HepG2 (cell line): ENCODE data around the gene RECQL5. TPM values are rescaled to one million over a fixed set of nuclear protein-coding genes. Genes with fewer than 3 reads are reported as not detected.

Source experiments
- ATAC-seq: fragments of 200-7000 bp; cut with Tn5 transposase; 3 replicates; pipeline ENCODE4 v1.9.1; 2020; ENCODE audit warnings: mild to moderate bottlenecking, moderate library complexity
- BruUV-seq: library from RNA; stranded (reverse); fragments of 400-500 nt; replicated peaks from 2 replicates; lab custom pipeline; 2021; lab: Mats Ljungman, UMichigan
- CTCF ChIA-PET: fragments of 300-600 bp; formaldehyde crosslinking; extraction: SDS; loops from one replicate; lab custom pipeline; 2021; ENCODE audit warnings: low total read pairs, inconsistent platforms, low intra/inter-chr PET ratio; lab: Yijun Ruan, JAX
- POLR2A ChIA-PET: fragments of 350-600 bp; sonication (Branson Sonifier 250); formaldehyde crosslinking; loops from one replicate; lab custom pipeline; 2020; ENCODE audit warnings: antibody characterized with exemption, inconsistent platforms; lab: Yijun Ruan, JAX
- DNase-seq: peaks from one replicate; pipeline ENCODE4 v3.0.0-alpha.2; 2015; ENCODE audit warnings: low spot score
- FAIRE-seq: peaks from 3 replicates; lab custom pipeline; 2011; peaks lifted over from hg19 to GRCh38; lab: Jason Lieb, UNC
- H2AFZ ChIP-seq: one replicate; pipeline ENCODE4 v1.6.1; 2011; ENCODE audit warnings: low read length, inconsistent platforms
- H3K27ac ChIP-seq: fragments of 300-600 bp; 3 replicates; pipeline ENCODE4 v1.8.0; 2011; ENCODE audit warnings: mixed run types, mild to moderate bottlenecking, mixed read lengths, low read length, inconsistent platforms; ENCODE audit not compliant: insufficient read depth; ENCODE audit errors: extremely low read length
- H3K27me3 ChIP-seq, 2 experiments: fragments of 200-600 bp in 1 of 2; 2 replicates in 1 of 2; 3 replicates in 1 of 2; pipeline versions ENCODE4 v1.6.0 to v1.8.0; 2011; ENCODE audit warnings: low read length in 2 of 2, mild to moderate bottlenecking in 2 of 2, moderate library complexity in 2 of 2, inconsistent platforms in 1 of 2; ENCODE audit not compliant: insufficient read depth in 2 of 2, control insufficient read depth in 1 of 2
- H3K36me3 ChIP-seq, 2 experiments: fragments of 200-600 bp in 1 of 2; replicated peaks in 1 of 2; 2 replicates in 1 of 2; 3 replicates in 1 of 2; pipeline versions ENCODE4 v1.5.1 to v1.8.0; 2011; ENCODE audit warnings: low read length in 2 of 2, inconsistent platforms in 1 of 2; ENCODE audit not compliant: insufficient read depth in 2 of 2, control insufficient read depth in 1 of 2
- H3K4me1 ChIP-seq: 2 replicates; pipeline ENCODE4 v1.5.1; 2012; ENCODE audit warnings: low read length, inconsistent platforms; ENCODE audit not compliant: insufficient read depth
- H3K4me2 ChIP-seq: 2 replicates; pipeline ENCODE4 v1.6.0; 2011; ENCODE audit warnings: low read depth, low read length, inconsistent platforms
- H3K4me3 ChIP-seq, 3 experiments: fragments of 200-600 bp in 1 of 3; sonication (generic), shearing (Covaris generic) in 1 of 3; replicated peaks in 1 of 3; 2 replicates each; pipeline ENCODE4 v1.5.1; 2011 to 2016; ENCODE audit warnings: low read length in 3 of 3, inconsistent platforms in 2 of 3, low read depth in 2 of 3, mild to moderate bottlenecking in 2 of 3, control low read depth in 1 of 3, mixed read lengths in 1 of 3; ENCODE audit not compliant: insufficient read depth in 1 of 3
- H3K79me2 ChIP-seq: one replicate; pipeline ENCODE4 v1.6.1; 2011; ENCODE audit warnings: low read length, inconsistent platforms; ENCODE audit not compliant: insufficient read depth
- H3K9ac ChIP-seq: 2 replicates; pipeline ENCODE4 v1.6.0; 2011; ENCODE audit warnings: mild to moderate bottlenecking, low read depth, low read length, inconsistent platforms; ENCODE audit not compliant: insufficient read depth
- H3K9me3 ChIP-seq: 2 replicates; pipeline ENCODE4 v1.5.1; 2012; ENCODE audit warnings: mild to moderate bottlenecking, low read length
- H4K20me1 ChIP-seq: 2 replicates; pipeline ENCODE4 v1.6.0; 2011; ENCODE audit warnings: inconsistent platforms, mild to moderate bottlenecking, low read length, moderate library complexity; ENCODE audit not compliant: insufficient read depth
- ATRX ChIP-seq: sonication (generic); formaldehyde crosslinking; IDR thresholded peaks from 2 replicates; pipeline ENCODE4 v1.4.0; 2020; ENCODE audit warnings: missing genetic modification reagents, borderline replicate concordance
- HDAC1 ChIP-seq: sonication (generic); formaldehyde crosslinking; IDR thresholded peaks from 2 replicates; pipeline ENCODE4 v1.5.1; 2020; ENCODE audit warnings: mild to moderate bottlenecking, missing genetic modification reagents
- KAT2B ChIP-seq: fragments of 150-350 bp; IDR thresholded peaks from 2 replicates; pipeline ENCODE4 v1.6.1; 2014; ENCODE audit warnings: low read depth, low read length, borderline replicate concordance
- LCORL ChIP-seq, 2 experiments: fragments of 450-650 bp in 1 of 2; sonication (generic) in 1 of 2; formaldehyde crosslinking in 1 of 2; IDR thresholded peaks; 2 replicates each; pipeline versions ENCODE4 v1.5.0 to v1.6.1; 2017 to 2020; ENCODE audit warnings: antibody characterized with exemption in 1 of 2, missing genetic modification reagents in 1 of 2
- TFDP2 ChIP-seq: sonication (generic); formaldehyde crosslinking; IDR thresholded peaks from 2 replicates; pipeline ENCODE4 v1.4.0; 2020; ENCODE audit warnings: missing genetic modification reagents
- ZNF232 ChIP-seq: sonication (generic); formaldehyde crosslinking; IDR thresholded peaks from 2 replicates; pipeline ENCODE4 v1.4.0; 2020; ENCODE audit warnings: missing genetic modification reagents, borderline replicate concordance
- ZNF501 ChIP-seq: sonication (generic); formaldehyde crosslinking; IDR thresholded peaks from 2 replicates; pipeline ENCODE4 v1.5.1; 2020; ENCODE audit warnings: mild to moderate bottlenecking, moderate library complexity, missing genetic modification reagents
- ZNF562 ChIP-seq: sonication (generic); formaldehyde crosslinking; IDR thresholded peaks from 2 replicates; pipeline ENCODE4 v1.8.0; 2022; ENCODE audit warnings: missing genetic modification reagents, borderline replicate concordance
- ZNF7 ChIP-seq: IDR thresholded peaks from 2 replicates; pipeline ENCODE4 v1.6.1; 2016; ENCODE audit warnings: missing biosample characterization, missing genetic modification reagents
- WGBS: methylation state at CpG from one replicate; pipeline ENCODE4 v1.1.6; 2017; ENCODE audit warnings: low lambda C conversion rate; 5-methylcytosine and 5-hydroxymethylcytosine counted together
- in situ Hi-C: cut with HindIII; loops from 2 replicates; pipeline ENCODE4 v1.10.0; 2017; ENCODE audit warnings: low pct_unique_long_range_greater_than_20kb; ENCODE audit not compliant: extremely low pct_ligation_motif_present
- intact Hi-C: fragments of 100-400 bp; cut with micrococcal nuclease; formaldehyde crosslinking; loops from one replicate; pipeline ENCODE4 v1.10.0; 2022; ENCODE audit not compliant: unreplicated experiment
- polyA plus RNA-seq, 8 experiments: library from polyadenylated mRNA; depleted of rRNA in 3 of 8; stranded (reverse) in 7 of 8; unstranded in 1 of 8; fragments of >200 nt; fragmentation: Illumina TruSeq in 4 of 8; extraction: Trizol in 4 of 8; gene quantifications; 2 replicates each; pipeline versions ENCODE4 v1.2.1 to v1.2.3, GENCODE V29; 2011 to 2016; ENCODE audit warnings: low read depth in 4 of 8, missing spikeins in 1 of 8, mixed read lengths in 1 of 8; ENCODE audit not compliant: insufficient read depth in 1 of 8
- total RNA-seq, 5 experiments: library from RNA; depleted of rRNA; stranded (reverse); fragments of >200 nt; fragmentation: Illumina TruSeq; extraction: Trizol; gene quantifications; 2 replicates each; pipeline ENCODE4 v1.2.3, GENCODE V29; 2016; ENCODE audit warnings: low read depth in 1 of 5
- TF ChIP-seq, protein P1 (sequence below): sonication (generic); formaldehyde crosslinking; IDR thresholded peaks from 2 replicates; pipeline ENCODE4 v1.4.0; 2020; ENCODE audit warnings: missing genetic modification reagents, low read depth, mild to moderate bottlenecking, borderline replicate concordance
- TF ChIP-seq, protein P2 (sequence below): sonication (generic); formaldehyde crosslinking; IDR thresholded peaks from 2 replicates; pipeline ENCODE4 v1.5.0; 2020; ENCODE audit warnings: missing genetic modification reagents
- TF ChIP-seq, protein P3 (sequence below): sonication (generic); formaldehyde crosslinking; IDR thresholded peaks from 2 replicates; pipeline ENCODE4 v1.4.0; 2020; ENCODE audit warnings: mild to moderate bottlenecking, missing genetic modification reagents

The RECQL5 gene
- total and polyA plus RNA-seq, 2 of the 13 experiments (the other 11 are each of a cell fraction or from before 2014, with no cell fraction given) = 27.7 to 32.0 TPM

GRCh38 chr17:75632863-75633485, 34.0 kb downstream of the RECQL5 start, which contains the start of gene SMIM5 (continued):
- TF ChIP-seq, protein P1, sequence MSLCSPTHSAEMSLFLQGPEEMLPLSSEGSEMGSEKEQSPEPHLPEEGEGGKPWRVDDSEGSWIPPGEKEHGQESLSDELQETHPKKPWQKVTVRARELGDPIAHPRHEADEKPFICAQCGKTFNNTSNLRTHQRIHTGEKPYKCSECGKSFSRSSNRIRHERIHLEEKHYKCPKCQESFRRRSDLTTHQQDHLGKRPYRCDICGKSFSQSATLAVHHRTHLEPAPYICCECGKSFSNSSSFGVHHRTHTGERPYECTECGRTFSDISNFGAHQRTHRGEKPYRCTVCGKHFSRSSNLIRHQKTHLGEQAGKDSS (CRISPR knock-in tag) = no peak
- TF ChIP-seq KAT2B = no peak
- TF ChIP-seq HDAC1 = no peak; the same call in 1 of the 2 replicates
- no peak for TF ChIP-seq ZNF7 (CRISPR knock-in tag)
- TF ChIP-seq, protein P2, sequence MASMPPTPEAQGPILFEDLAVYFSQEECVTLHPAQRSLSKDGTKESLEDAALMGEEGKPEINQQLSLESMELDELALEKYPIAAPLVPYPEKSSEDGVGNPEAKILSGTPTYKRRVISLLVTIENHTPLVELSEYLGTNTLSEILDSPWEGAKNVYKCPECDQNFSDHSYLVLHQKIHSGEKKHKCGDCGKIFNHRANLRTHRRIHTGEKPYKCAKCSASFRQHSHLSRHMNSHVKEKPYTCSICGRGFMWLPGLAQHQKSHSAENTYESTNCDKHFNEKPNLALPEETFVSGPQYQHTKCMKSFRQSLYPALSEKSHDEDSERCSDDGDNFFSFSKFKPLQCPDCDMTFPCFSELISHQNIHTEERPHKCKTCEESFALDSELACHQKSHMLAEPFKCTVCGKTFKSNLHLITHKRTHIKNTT (CRISPR knock-in tag) = no peak
- no peak for TF ChIP-seq ZNF562

DNA sequence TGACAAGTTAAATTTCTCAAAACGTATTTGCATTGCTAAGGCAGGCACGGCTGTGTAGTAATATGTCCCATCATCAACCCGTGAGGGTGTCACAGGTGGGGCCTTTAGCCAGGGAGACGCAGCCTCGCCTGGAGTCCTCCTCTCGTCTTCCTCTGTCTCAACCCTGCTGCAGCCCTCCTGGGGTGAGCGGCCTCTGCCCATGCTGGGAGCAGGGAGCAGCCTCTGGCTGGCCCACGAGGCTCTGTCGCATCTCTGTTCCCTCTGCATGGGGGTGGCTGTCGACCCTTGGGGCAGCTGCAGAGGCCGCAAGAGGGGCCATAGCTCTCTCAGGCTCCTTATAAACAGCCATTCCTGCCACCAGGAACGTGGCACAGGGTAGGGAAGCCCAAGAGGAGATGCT, 34.5 kb downstream of the RECQL5 start:
- TF ChIP-seq LCORL (IDR thresholded peaks at IDR 0.05) (no peak), LCORL (CRISPR knock-in tag; IDR thresholded peaks at IDR 0.05) (no peak), ZNF501 (CRISPR knock-in tag) (no peak), TFDP2 (no peak), ATRX (CRISPR knock-in tag) (no peak), ZNF232 (CRISPR knock-in tag) (0 out of 2 replicates have a peak, but pooled peaks have one; percentile 9)
- TF ChIP-seq, protein P3, sequence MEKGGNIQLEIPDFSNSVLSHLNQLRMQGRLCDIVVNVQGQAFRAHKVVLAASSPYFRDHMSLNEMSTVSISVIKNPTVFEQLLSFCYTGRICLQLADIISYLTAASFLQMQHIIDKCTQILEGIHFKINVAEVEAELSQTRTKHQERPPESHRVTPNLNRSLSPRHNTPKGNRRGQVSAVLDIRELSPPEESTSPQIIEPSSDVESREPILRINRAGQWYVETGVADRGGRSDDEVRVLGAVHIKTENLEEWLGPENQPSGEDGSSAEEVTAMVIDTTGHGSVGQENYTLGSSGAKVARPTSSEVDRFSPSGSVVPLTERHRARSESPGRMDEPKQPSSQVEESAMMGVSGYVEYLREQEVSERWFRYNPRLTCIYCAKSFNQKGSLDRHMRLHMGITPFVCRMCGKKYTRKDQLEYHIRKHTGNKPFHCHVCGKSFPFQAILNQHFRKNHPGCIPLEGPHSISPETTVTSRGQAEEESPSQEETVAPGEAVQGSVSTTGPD (CRISPR knock-in tag) = no peak
- peaks cover 19% of the 10 kb centered on the region for H3K4me1 ChIP-seq
- 88% methylated on average over 11 of the region's 12 CpGs for WGBS
- H3K79me2 ChIP-seq = no peaks in the 10 kb centered on the region
- H3K36me3 ChIP-seq = peaks cover 20 to 24% of the 10 kb centered on the region in 2 experiments; a peak in 4 of 5 replicates
- H4K20me1 ChIP-seq = peaks cover 4% of the 10 kb centered on the region; the same call in 1 of the 2 replicates
- no peak for FAIRE-seq
- intact Hi-C loops = no loop called here
- ChIA-PET CTCF (interaction anchor here (1.2 to 5.1 kb wide), 4 partner anchors 21 to 116 kb away, joined by 4 to 102 read pairs (median 16); no protein-coding TSS in a partner anchor), POLR2A (interaction anchor here (0.6 to 2.1 kb wide), 13 partner anchors 10 to 148 kb away, joined by 3 to 28 read pairs (median 8); partner anchors contain the start of genes RECQL5 and SAP30BP)
- H3K9ac ChIP-seq = no peak overlapping the region
- H3K27ac ChIP-seq = no peak overlapping the region
- ATAC-seq = no peak
- H3K4me3 ChIP-seq = no peak overlapping the region
- H3K27me3 ChIP-seq = no peaks in the 10 kb centered on the region
- DNase-seq = no peak
- H3K4me2 ChIP-seq = no peak overlapping the region
- H3K9me3 ChIP-seq = no peaks in the 10 kb centered on the region
- H2AFZ ChIP-seq = no peak overlapping the region
- BruUV-seq = no TSS peak
- in situ Hi-C loops = no loop called here
